ENCODE data around the gene KDM1A. TPM values are rescaled to one million over a fixed set of nuclear protein-coding genes. Genes with fewer than 3 reads are reported as not detected.

The KDM1A gene
- total and polyA plus RNA-seq, 2 of the 13 experiments (the other 11 are each of a cell fraction or from before 2014, with no cell fraction given) = 81.3 to 173 TPM

- Histone ChIP-seq H3K4me3 (replicated peaks in 1 of 3; ENCODE audit: insufficient read depth in 1 of 3, low read depth in 2 of 3, low read length in 3 of 3) (no peak overlapping the region), H3K79me2 (ENCODE audit: insufficient read depth, low read length) (peaks cover 42% of the 10 kb centered on the region), H3K36me3 (replicated peaks in 1 of 2; ENCODE audit: control insufficient read depth in 1 of 2, insufficient read depth in 2 of 2, low read length in 2 of 2) (peaks cover 2 to 13% of the 10 kb centered on the region in 2 experiments; a peak in 3 of 5 replicates), H3K27me3 (ENCODE audit: control insufficient read depth in 1 of 2, insufficient read depth in 2 of 2, low read length in 2 of 2) (no peaks in the 10 kb centered on the region), H3K4me2 (ENCODE audit: low read depth, low read length) (no peak overlapping the region), H3K4me1 (ENCODE audit: insufficient read depth, low read length) (peaks cover 64% of the 10 kb centered on the region), H3K9ac (ENCODE audit: insufficient read depth, low read depth, low read length) (no peak overlapping the region), H3K9me3 (ENCODE audit: low read length) (no peaks in the 10 kb centered on the region), H2AFZ (ENCODE audit: low read length) (no peak overlapping the region), H3K27ac (ENCODE audit: extremely low read length, insufficient read depth, low read length) (no peak overlapping the region), H4K20me1 (ENCODE audit: insufficient read depth, low read length) (peaks cover 7% of the 10 kb centered on the region)
- no peak for FAIRE-seq
- BruUV-seq (replicated peaks) = no TSS peak
- intact Hi-C loops (cut with micrococcal nuclease; ENCODE audit: unreplicated experiment) = no loop called here
- ATAC-seq = no peak
- ChIA-PET CTCF (ENCODE audit: low intra/inter-chr PET ratio, low total read pairs) (no interaction called here), POLR2A (no interaction called here)
- no peak for DNase-seq (ENCODE audit: low spot score)
- 95% methylated on average over 5 of the region's 5 CpGs for WGBS (ENCODE audit: low lambda C conversion rate)
- in situ Hi-C loops (cut with HindIII; ENCODE audit: extremely low pct_ligation_motif_present, low pct_unique_long_range_greater_than_20kb) = no loop called here
- TF ChIP-seq ZSCAN12 (CRISPR knock-in tag; IDR thresholded peaks at IDR 0.05) (no peak), RAD21 (CRISPR knock-in tag; IDR thresholded peaks at IDR 0.05) (no peak), TP53 (CRISPR knock-in tag; conservative IDR thresholded peaks at IDR 0.05) (no peak), ELF1 (CRISPR knock-in tag; IDR thresholded peaks at IDR 0.05) (no peak), ZNF142 (CRISPR knock-in tag; IDR thresholded peaks at IDR 0.05) (no peak), CC2D1A (CRISPR knock-in tag; IDR thresholded peaks at IDR 0.05) (no peak), SKIL (CRISPR knock-in tag; IDR thresholded peaks at IDR 0.05; ENCODE audit: borderline replicate concordance) (no peak), GPBP1L1 (CRISPR knock-in tag; IDR thresholded peaks at IDR 0.05) (no peak), ARNTL (CRISPR knock-in tag; IDR thresholded peaks at IDR 0.05) (no peak), CREB3 (CRISPR knock-in tag; IDR thresholded peaks at IDR 0.05) (no peak), DZIP1 (CRISPR knock-in tag; IDR thresholded peaks at IDR 0.05) (no peak), ZNF207 (IDR thresholded peaks at IDR 0.05; ENCODE audit: borderline replicate concordance) (no peak)
These were observed 91.1 kb downstream of the KDM1A start for GRCh38 chr1:23110391-23110790.

Data from HepG2 (cell line).